Left ventricle myocardium inferior (tissue), 1 donor: Measurements from ENCODE around the gene ADAM8. TPM values are rescaled to one million over a fixed set of nuclear protein-coding genes. Genes with fewer than 3 reads are reported as not detected.

Experiments used
- DNase-seq: peaks from one replicate; pipeline ENCODE4 v3.0.0-alpha.2; 2020
- H3K27ac ChIP-seq: fragments of 200-600 bp; replicated peaks from 2 replicates; pipeline ENCODE4 v1.8.0; 2021
- H3K27me3 ChIP-seq: fragments of 200-600 bp; 2 replicates; pipeline ENCODE4 v1.8.0; 2021; ENCODE audit warnings: low read depth
- H3K36me3 ChIP-seq: fragments of 200-600 bp; 2 replicates; pipeline ENCODE4 v1.8.0; 2021
- H3K4me1 ChIP-seq: fragments of 200-600 bp; 2 replicates; pipeline ENCODE4 v1.8.0; 2021
- H3K4me3 ChIP-seq: fragments of 200-600 bp; 2 replicates; pipeline ENCODE4 v1.8.0; 2021; ENCODE audit warnings: mild to moderate bottlenecking, moderate library complexity
- H3K9me3 ChIP-seq: fragments of 200-600 bp; replicated peaks from 2 replicates; pipeline ENCODE4 v1.8.0; 2021
- CTCF ChIP-seq: fragments of 200-600 bp; IDR thresholded peaks from 2 replicates; pipeline ENCODE4 v1.8.0; 2021; ENCODE audit warnings: antibody characterized with exemption, mild to moderate bottlenecking, borderline replicate concordance
- intact Hi-C: fragments of 100-400 bp; cut with micrococcal nuclease; formaldehyde crosslinking; loops from one replicate; pipeline ENCODE4 v1.11.0; 2022
- total RNA-seq: library from RNA; stranded (reverse); fragmentation: NEBNext Ultra II Directional; extraction: Animal tissue kit (Norgen Biotek cat#: 25700); gene quantifications from one replicate; pipeline ENCODE4 v1.2.1, GENCODE V29; 2021
- donor health status: DM: no; HTN: yes; CAD: no; lungs with severe emphysema.

ADAM8 gene
- total RNA-seq, 1 donor from 2014 or later, result 1.4 TPM

- H3K4me1 ChIP-seq, result peaks cover 18% of the 10 kb centered on the region
- H3K36me3 ChIP-seq, result peaks cover 31% of the 10 kb centered on the region
- TF ChIP-seq CTCF, result no peak
- H3K27ac ChIP-seq, result no peak overlapping the region
- no peak overlapping the region for H3K4me3 ChIP-seq
- no peaks in the 10 kb centered on the region for H3K27me3 ChIP-seq
- H3K9me3 ChIP-seq, result no peaks in the 10 kb centered on the region
- no peak for DNase-seq
- intact Hi-C loops, result no loop called here
Observed at GRCh38 chr10:133313192-133313591, 36.5 kb upstream of the ADAM8 start.

DNA sequence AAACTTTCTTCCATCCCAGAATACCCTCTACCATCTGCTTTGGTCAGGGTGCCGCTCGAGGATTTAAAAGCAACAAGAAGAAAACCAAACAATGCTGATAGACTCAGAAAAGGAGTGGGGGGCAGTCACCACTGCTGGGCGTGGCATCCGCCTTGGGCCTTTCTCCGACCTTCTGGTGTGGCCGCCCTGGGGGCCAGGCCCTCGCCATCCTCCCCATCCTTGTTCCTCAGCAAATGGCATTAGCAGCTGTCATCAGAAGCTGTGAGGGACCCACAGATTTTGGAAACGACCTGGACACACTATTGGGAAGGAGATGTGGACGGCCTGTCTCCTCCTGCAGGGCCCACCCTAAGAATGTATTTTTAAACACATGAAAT, 36.1 kb upstream of the ADAM8 start:
- no peak for DNase-seq
- H3K36me3 ChIP-seq, result peaks cover 31% of the 10 kb centered on the region
- H3K27ac ChIP-seq, result no peak overlapping the region
- intact Hi-C loops, result no loop called here
- no peaks in the 10 kb centered on the region for H3K27me3 ChIP-seq
- no peaks in the 10 kb centered on the region for H3K9me3 ChIP-seq
- peaks cover 22% of the 10 kb centered on the region for H3K4me1 ChIP-seq
- no peak overlapping the region for H3K4me3 ChIP-seq
- no peak for TF ChIP-seq CTCF

DNA sequence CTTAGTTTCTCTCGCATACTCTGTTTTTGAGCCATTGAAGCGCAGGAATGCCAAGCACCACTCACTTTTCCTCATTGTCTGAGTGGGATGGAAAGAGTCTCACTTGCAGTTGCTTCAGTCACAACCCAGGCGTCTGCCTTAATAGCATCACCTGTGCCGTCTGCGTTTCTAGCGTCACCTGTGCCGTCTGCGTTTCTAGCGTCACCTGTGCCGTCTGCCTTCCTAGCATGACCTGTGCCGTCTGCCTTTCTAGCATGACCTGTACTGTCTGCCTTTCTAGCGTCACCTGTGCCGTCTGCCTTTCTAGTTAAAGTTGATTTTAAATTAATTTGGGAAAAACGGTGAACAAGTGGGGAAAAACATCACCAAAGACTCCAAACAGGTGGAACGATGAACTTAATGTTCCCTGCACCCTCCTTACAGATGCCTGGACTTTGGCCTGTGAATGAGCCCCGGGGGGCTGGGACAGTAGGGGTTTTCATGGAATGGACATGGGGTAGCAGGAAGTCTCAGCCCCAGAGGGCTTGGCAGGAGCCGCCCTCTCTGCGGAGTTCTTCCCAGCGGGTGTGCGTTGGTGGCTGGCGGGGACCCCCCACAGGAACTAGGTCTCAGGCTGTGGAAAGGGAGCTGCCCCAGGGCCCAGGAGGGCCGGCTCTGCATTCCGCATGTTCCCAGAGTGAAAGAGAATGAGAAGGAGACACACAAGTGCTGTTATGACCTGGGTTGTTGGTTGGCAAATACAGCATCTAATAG, 35.5 kb upstream of the ADAM8 start:
- Histone ChIP-seq H3K9me3 (no peaks in the 10 kb centered on the region), H3K4me3 (no peak overlapping the region), H3K4me1 (peaks cover 28% of the 10 kb centered on the region), H3K27ac (no peak overlapping the region), H3K36me3 (peaks cover 31% of the 10 kb centered on the region), H3K27me3 (no peaks in the 10 kb centered on the region)
- DNase-seq, result no peak
- intact Hi-C loops, result no loop called here
- TF ChIP-seq CTCF, result no peak

DNA sequence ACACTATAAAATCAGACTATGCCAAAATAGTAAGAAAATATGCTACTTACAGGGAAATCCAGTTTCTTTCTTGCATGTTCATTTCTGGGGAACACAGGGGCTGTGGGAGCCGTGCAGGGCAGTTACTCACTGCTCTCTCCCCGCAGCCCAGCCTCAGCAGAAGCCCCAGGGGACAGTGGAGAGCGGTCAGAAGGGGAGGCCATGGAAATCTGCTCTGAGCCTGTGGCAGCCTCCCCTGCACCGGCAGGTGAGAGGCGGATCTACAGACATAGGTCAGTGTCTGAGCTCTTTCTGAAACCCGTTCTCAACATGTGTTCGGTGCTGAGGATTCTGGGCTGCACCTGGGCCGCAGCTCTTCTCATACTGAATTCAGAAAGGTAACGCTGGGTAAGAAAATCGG, 34.9 kb upstream of the ADAM8 start:
- DNase-seq, result no peak
- Histone ChIP-seq H3K27ac (no peak overlapping the region), H3K9me3 (no peaks in the 10 kb centered on the region), H3K4me3 (no peak overlapping the region), H3K27me3 (no peaks in the 10 kb centered on the region), H3K36me3 (peaks cover 31% of the 10 kb centered on the region), H3K4me1 (peaks cover 34% of the 10 kb centered on the region)
- TF ChIP-seq CTCF, result no peak
- intact Hi-C loops, result no loop called here

- Histone ChIP-seq H3K27me3 (no peaks in the 10 kb centered on the region), H3K27ac (no peak overlapping the region), H3K4me3 (no peak overlapping the region), H3K36me3 (peaks cover 31% of the 10 kb centered on the region), H3K9me3 (no peaks in the 10 kb centered on the region), H3K4me1 (peaks cover 42% of the 10 kb centered on the region)
- intact Hi-C loops, result no loop called here
- no peak for TF ChIP-seq CTCF
- DNase-seq, result no peak
Observed at GRCh38 chr10:133310789-133311188, 34.1 kb upstream of the ADAM8 start.
